Mammary epithelial cell (primary cell): Measurements from ENCODE around the gene AVPR1B.

ENCODE experiments used
- EZH2 ChIP-seq: IDR thresholded peaks from 2 replicates; pipeline ENCODE4 v1.6.1; 2012; ENCODE audit warnings: low read length, inconsistent platforms, borderline replicate concordance
- TF ChIP-seq, protein P1 (sequence below), 2 donors: IDR thresholded peaks in 1 of 2; conservative IDR thresholded peaks in 1 of 2; 2 replicates each; pipeline ENCODE4 v1.5.1; 2011 to 2012; ENCODE audit warnings: inconsistent platforms in 2 of 2, low read length in 2 of 2, mild to moderate bottlenecking in 2 of 2, control low read depth in 1 of 2, low read depth in 1 of 2; ENCODE audit not compliant: insufficient read depth in 1 of 2; ENCODE audit errors: extremely low read depth in 1 of 2

- TF ChIP-seq, protein P1, sequence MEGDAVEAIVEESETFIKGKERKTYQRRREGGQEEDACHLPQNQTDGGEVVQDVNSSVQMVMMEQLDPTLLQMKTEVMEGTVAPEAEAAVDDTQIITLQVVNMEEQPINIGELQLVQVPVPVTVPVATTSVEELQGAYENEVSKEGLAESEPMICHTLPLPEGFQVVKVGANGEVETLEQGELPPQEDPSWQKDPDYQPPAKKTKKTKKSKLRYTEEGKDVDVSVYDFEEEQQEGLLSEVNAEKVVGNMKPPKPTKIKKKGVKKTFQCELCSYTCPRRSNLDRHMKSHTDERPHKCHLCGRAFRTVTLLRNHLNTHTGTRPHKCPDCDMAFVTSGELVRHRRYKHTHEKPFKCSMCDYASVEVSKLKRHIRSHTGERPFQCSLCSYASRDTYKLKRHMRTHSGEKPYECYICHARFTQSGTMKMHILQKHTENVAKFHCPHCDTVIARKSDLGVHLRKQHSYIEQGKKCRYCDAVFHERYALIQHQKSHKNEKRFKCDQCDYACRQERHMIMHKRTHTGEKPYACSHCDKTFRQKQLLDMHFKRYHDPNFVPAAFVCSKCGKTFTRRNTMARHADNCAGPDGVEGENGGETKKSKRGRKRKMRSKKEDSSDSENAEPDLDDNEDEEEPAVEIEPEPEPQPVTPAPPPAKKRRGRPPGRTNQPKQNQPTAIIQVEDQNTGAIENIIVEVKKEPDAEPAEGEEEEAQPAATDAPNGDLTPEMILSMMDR (conservative IDR thresholded peaks at IDR 0.05 in 1 of 2, IDR thresholded peaks at IDR 0.05 in 1 of 2; ENCODE audit: extremely low read depth in 1 of 2, insufficient read depth in 1 of 2, low read depth in 1 of 2, low read length in 2 of 2): no peak
- no peak for TF ChIP-seq EZH2
Observed at GRCh38 chr1:206098242-206098919, 18.8 kb downstream of the AVPR1B start.
